Measurements from ENCODE around the gene HCK. TPM values are rescaled to one million over a fixed set of nuclear protein-coding genes. Genes with fewer than 3 reads are reported as not detected.

Gene HCK
- not detected in 2 replicates for total RNA-seq

DNA sequence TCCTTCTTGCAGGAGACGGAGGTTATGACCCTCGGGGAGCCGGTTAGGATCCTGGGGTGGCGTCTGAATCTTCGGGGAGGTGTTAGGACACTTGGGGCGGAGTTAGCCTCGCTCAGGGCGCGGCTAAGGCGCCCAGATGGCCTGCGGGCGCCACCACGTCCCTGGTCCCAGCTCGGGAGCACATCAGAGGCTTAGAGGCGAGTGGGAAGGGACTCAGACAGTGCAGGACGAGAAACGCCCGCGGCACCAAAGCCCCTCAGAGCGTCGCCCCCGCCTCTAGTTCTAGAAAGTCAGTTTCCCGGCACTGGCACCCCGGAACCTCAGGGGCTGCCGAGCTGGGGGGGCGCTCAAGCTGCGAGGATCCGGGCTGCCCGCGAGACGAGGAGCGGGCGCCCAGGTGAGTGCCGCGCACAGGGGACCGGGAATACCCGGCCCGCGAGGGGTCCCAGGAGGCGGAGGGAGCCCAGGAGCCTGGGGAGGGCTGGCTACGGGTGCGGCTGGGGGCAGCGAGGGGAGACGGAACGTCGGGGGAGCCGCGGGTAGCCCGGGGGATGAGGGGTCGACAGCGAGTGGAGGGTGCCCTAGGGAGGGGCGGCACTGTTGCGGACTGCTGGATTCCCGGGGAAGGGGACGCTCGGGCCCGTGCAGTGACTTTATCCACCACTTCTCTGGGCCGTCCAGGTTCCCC, at the start of gene HCK:
TSS of gene HCK (plus strand) at position 153 of the 688 bp plus-strand sequence.

DNA sequence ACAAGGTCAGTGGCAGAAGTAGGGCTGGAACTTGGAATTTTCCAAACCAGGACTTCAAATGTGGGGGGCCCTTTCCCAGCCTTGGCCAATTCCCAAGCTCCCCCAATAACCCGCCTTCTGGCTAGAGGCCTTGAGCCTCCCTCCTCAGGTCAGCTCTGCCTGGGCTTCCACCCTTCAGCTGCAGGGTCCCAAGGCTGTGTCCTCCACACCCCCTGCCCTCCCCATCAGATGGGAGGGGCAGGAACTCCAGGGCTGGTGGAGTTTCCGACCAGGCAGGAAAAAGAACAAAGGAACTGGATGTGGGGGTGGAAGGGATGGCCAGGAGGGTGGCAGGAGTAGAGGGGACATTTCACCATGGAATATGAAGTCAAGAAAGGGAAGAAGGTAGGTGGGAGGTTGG, 41.9 kb upstream of the HCK start, which contains the start of gene CCM2L:
TSS of gene CCM2L (plus strand) at position 338 of the 400 bp plus-strand sequence. CDS start at position 355, 17 bp downstream.

DNA sequence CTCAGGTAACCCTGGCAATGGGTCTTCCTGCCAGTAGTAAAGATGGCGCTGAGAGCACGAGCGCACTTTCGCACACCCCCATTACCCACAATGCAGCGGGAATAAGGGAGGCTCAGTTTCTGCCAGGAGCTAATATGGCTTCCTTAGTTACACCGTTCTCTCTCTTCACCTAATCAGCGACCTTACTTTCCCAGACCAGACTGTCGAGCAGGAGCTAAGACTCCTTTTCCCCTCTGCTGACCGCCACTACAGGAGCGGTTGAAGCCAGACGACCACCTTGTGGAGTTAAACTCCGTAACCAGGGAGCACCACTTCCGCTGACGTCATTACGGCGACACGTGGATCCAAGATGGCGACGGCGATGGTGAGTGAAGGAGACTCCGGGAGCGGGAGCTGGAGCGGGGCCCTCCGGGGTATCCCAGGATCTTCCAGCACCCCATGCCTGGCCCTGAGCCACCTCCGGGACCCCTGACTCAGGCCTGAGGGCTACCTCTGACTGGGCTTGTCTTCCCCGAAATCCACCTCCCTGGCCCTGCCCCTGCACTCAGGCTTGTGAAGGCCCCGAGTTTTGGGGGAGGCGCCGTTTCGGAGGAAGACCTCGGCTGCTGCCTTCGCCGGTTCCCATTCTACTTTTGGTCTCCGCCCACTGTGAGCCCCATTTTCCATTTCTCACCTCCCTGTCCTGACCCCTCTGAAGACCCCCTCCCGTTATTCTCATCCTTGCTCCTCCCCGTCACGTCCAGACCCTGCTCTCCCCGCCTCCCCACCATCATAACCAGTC, 57.5 kb downstream of the HCK start, which contains the start of gene TM9SF4:
TSS of gene TM9SF4 (plus strand) at position 323 of the 781 bp plus-strand sequence. CDS start at position 350, 27 bp downstream.

Other genes starting within 250 kb of the HCK start
- gene MYLK2, start 232.9 kb upstream of the HCK start, total RNA-seq, result under 0.01 TPM in 1 of 2 replicates, not detected in the other
- 1.5 TPM in 1 of 2 replicates, not detected in the other for gene FOXS1, start 206.6 kb upstream of the HCK start, total RNA-seq
- 0.49 TPM in 1 of 2 replicates, not detected in the other for gene DUSP15, start 181.7 kb upstream of the HCK start, total RNA-seq
- gene TTLL9, start 181.6 kb upstream of the HCK start, total RNA-seq, result 0.18 TPM in 1 of 2 replicates, not detected in the other
- gene PDRG1, start 100.2 kb upstream of the HCK start, total RNA-seq, result 8.4 and 11.0 TPM in 2 replicates
- not detected in 2 replicates for gene XKR7, start 84.1 kb upstream of the HCK start, total RNA-seq
- gene CCM2L, start 41.8 kb upstream of the HCK start, total RNA-seq, result 0.65 and 1.8 TPM in 2 replicates
- gene TM9SF4, start 57.5 kb downstream of the HCK start, total RNA-seq, result 40.8 and 42.9 TPM in 2 replicates
- gene PLAGL2, start 155.5 kb downstream of the HCK start, total RNA-seq, result 2.2 and 3.7 TPM in 2 replicates
- gene POFUT1, start 155.6 kb downstream of the HCK start, total RNA-seq, result 45.0 and 56.4 TPM in 2 replicates
- gene KIF3B, start 225.4 kb downstream of the HCK start, total RNA-seq, result 17.0 and 21.9 TPM in 2 replicates